Transverse colon (tissue), 4 donors: ENCODE data around the gene CHFR. TPM values are rescaled to one million over a fixed set of nuclear protein-coding genes. Genes with fewer than 3 reads are reported as not detected.

Source experiments
- DNase-seq: peaks from one replicate; pipeline ENCODE4 v3.0.0-alpha.2; 2019
- H3K27ac ChIP-seq, 4 donors: fragments of 200-600 bp; sonication (generic); 2 replicates each; pipeline ENCODE4 v1.5.1; 2016 to 2018; ENCODE audit warnings: inconsistent platforms in 4 of 4
- H3K27me3 ChIP-seq: fragments of 200-600 bp; sonication (generic); 2 replicates; pipeline ENCODE4 v1.5.1; 2017; ENCODE audit warnings: inconsistent platforms
- H3K36me3 ChIP-seq, 4 donors: fragments of 200-600 bp; sonication (generic); 2 replicates each; pipeline ENCODE4 v1.5.1; 2017 to 2019; ENCODE audit warnings: inconsistent platforms in 4 of 4
- H3K4me1 ChIP-seq, 4 donors: fragments of 200-600 bp; sonication (generic); 2 replicates each; pipeline ENCODE4 v1.5.1; 2017 to 2020; ENCODE audit warnings: inconsistent platforms in 4 of 4
- H3K4me3 ChIP-seq, 4 donors: fragments of 200-600 bp; sonication (generic); 1 replicate in 1 of 4; 2 replicates in 3 of 4; pipeline versions ENCODE4 v1.5.1 to v1.6.1; 2017 to 2019; ENCODE audit warnings: inconsistent platforms in 4 of 4
- H3K9me3 ChIP-seq, 2 donors: fragments of 200-600 bp; sonication (generic); 2 replicates each; pipeline ENCODE4 v1.5.1; 2017 to 2019; ENCODE audit warnings: inconsistent platforms in 2 of 2
- CTCF ChIP-seq, 5 experiments: fragments of 200-600 bp in 3 of 5; fragments of 450-650 bp in 2 of 5; sonication (generic) in 3 of 5; IDR thresholded peaks; 1 replicate in 2 of 5; 2 replicates in 3 of 5; pipeline ENCODE4 v1.5.1; 2016 to 2017; ENCODE audit warnings: antibody characterized with exemption in 5 of 5, inconsistent platforms in 3 of 5, mild to moderate bottlenecking in 2 of 5, moderate library complexity in 1 of 5
- EP300 ChIP-seq: sonication (generic); formaldehyde crosslinking; IDR thresholded peaks from one replicate; pipeline ENCODE4 v1.6.1; 2017; ENCODE audit warnings: antibody characterized with exemption, low read depth
- POLR2A ChIP-seq: fragments of 450-650 bp; IDR thresholded peaks from one replicate; pipeline ENCODE4 v1.6.1; 2016; ENCODE audit warnings: antibody characterized with exemption, mild to moderate bottlenecking, moderate library complexity
- POLR2AphosphoS5 ChIP-seq, 3 donors: sonication (generic); formaldehyde crosslinking; IDR thresholded peaks; one replicate each; pipeline ENCODE4 v1.6.1; 2016; ENCODE audit warnings: antibody characterized with exemption in 3 of 3
- WGBS, 2 donors: methylation state at CpG; one replicate each; pipeline ENCODE4 v1.1.5; 2018; ENCODE audit warnings: low coverage in 1 of 2; 5-methylcytosine and 5-hydroxymethylcytosine counted together
- in situ Hi-C, 4 donors: fragments of 200-750 bp; cut with MboI; loops; one replicate each; pipeline versions ENCODE4 v1.15.0 to v1.15.1; 2017; ENCODE audit warnings: low sequenced_read_pairs in 3 of 4, low pct_ligation_motif_present in 1 of 4, low pct_unique_long_range_greater_than_20kb in 1 of 4
- intact Hi-C: fragments of 100-400 bp; cut with DNase I; formaldehyde crosslinking; loops from one replicate; pipeline ENCODE4 v1.15.1; 2023; ENCODE audit warnings: low total_unique reads
- total RNA-seq, 4 donors: library from RNA; depleted of rRNA; stranded (reverse); fragments of >200 nt; gene quantifications; one replicate each; pipeline ENCODE4 v1.1.0, GENCODE V29; 2016

Gene CHFR
- total RNA-seq, 4 donors from 2014 or later = 47.7 to 132 (median 61.9) TPM

DNA sequence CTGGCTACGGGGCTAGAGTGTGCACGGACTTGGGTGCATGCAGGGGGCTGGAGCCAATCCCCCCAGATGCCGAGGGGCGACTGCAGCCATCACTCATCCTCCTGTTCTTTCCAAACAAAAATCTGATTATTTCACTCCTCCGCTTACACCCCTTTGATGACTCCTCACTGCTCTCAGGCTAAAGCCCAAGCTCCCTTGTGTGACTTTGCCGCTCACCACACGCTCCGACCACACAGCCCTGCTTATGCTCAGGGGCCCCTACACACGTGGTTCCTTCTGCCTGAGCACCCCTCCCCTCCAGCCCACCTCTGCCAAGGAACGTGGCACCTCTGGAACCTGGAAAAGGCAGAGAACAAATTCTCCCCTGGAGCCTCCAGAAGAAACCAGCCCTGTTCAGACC is 13.7 kb downstream of the CHFR start:
- no peak overlapping the region for H3K27ac ChIP-seq
- no peaks in the 10 kb centered on the region for H3K9me3 ChIP-seq
- H3K4me1 ChIP-seq = no peaks in the 10 kb centered on the region
- no peaks in the 10 kb centered on the region for H3K27me3 ChIP-seq
- TF ChIP-seq CTCF (IDR thresholded peaks at IDR 0.05) (no peak), POLR2A (no peak), POLR2AphosphoS5 (IDR thresholded peaks at IDR 0.05) (no peak), EP300 (no peak)
- WGBS, 2 donors = 87% methylated on average over 10 of the region's 10 CpGs; no CpG with 5 or more reads in 1 of the 2 donors
- peaks cover 0 to 52% (median 16%) of the 10 kb centered on the region in 4 donors for H3K36me3 ChIP-seq
- no peak for DNase-seq
- in situ Hi-C loops (no loop called here), intact Hi-C loops (no loop called here)
- H3K4me3 ChIP-seq = no peak overlapping the region

GRCh38 chr12:132872975-132873421 is 14.4 kb downstream of the CHFR start:
- 75 to 80% methylated on average over 2 to 12 of the region's 12 CpGs for WGBS, 2 donors
- H3K27ac ChIP-seq = no peak overlapping the region
- DNase-seq = peak; percentile 23

GRCh38 chr12:132872073-132872855 is 15.1 kb downstream of the CHFR start:
- peaks cover 0 to 56% (median 18%) of the 10 kb centered on the region in 4 donors for H3K36me3 ChIP-seq
- TF ChIP-seq CTCF (IDR thresholded peaks at IDR 0.05) (no peak), POLR2AphosphoS5 (IDR thresholded peaks at IDR 0.05) (no peak), POLR2A (no peak), EP300 (no peak)
- in situ Hi-C loops (no loop called here), intact Hi-C loops (no loop called here)
- H3K27me3 ChIP-seq = no peaks in the 10 kb centered on the region
- no peaks in the 10 kb centered on the region for H3K9me3 ChIP-seq
- H3K4me3 ChIP-seq = no peak overlapping the region
- WGBS, 2 donors = 89 to 93% methylated on average over 11 to 21 of the region's 21 CpGs
- no peak overlapping the region for H3K27ac ChIP-seq
- no peaks in the 10 kb centered on the region for H3K4me1 ChIP-seq
- no peak for DNase-seq

More at GRCh38 chr12:132872975-132873421, 14.4 kb downstream of the CHFR start:
- Histone ChIP-seq H3K4me3 (no peak overlapping the region), H3K27me3 (no peaks in the 10 kb centered on the region), H3K9me3 (no peaks in the 10 kb centered on the region), H3K36me3 (peaks cover 0 to 52% (median 16%) of the 10 kb centered on the region in 4 donors), H3K4me1 (no peaks in the 10 kb centered on the region)
- in situ Hi-C loops (no loop called here), intact Hi-C loops (no loop called here)
- TF ChIP-seq EP300 (no peak), POLR2A (no peak), CTCF (IDR thresholded peaks at IDR 0.05) (no peak), POLR2AphosphoS5 (IDR thresholded peaks at IDR 0.05) (no peak)

GRCh38 chr12:132869551-132869950 is 17.9 kb downstream of the CHFR start:
- in situ Hi-C loops (no loop called here), intact Hi-C loops (no loop called here)
- Histone ChIP-seq H3K27ac (no peak overlapping the region), H3K4me1 (no peaks in the 10 kb centered on the region), H3K4me3 (no peak overlapping the region), H3K27me3 (no peaks in the 10 kb centered on the region), H3K36me3 (peaks cover 0 to 41% (median 11%) of the 10 kb centered on the region in 4 donors), H3K9me3 (no peaks in the 10 kb centered on the region)
- 88% methylated on average over 3 to 14 of the region's 14 CpGs for WGBS, 2 donors
- TF ChIP-seq POLR2AphosphoS5 (IDR thresholded peaks at IDR 0.05) (no peak), POLR2A (no peak), CTCF (IDR thresholded peaks at IDR 0.05) (no peak), EP300 (no peak)
- no peak for DNase-seq
